GM23338 (cell line): ENCODE results near the gene IQCM. TPM values are rescaled to one million over a fixed set of nuclear protein-coding genes. Genes with fewer than 3 reads are reported as not detected.

Experiments
- ATAC-seq: fragments of 200-7000 bp; cut with Tn5 transposase; 3 replicates; pipeline ENCODE4 v1.9.1; 2020
- DNase-seq: peaks from one replicate; pipeline ENCODE4 v3.0.0-alpha.2; 2015; ENCODE audit warnings: low spot score
- H2AFZ ChIP-seq: fragments of 200-600 bp; sonication (generic); 2 replicates; pipeline ENCODE4 v1.8.0; 2016; ENCODE audit warnings: antibody characterized with exemption, mild to moderate bottlenecking, moderate library complexity
- H3F3A ChIP-seq: fragments of 200-600 bp; sonication (generic); replicated peaks from 2 replicates; pipeline ENCODE4 v1.8.0; 2017; ENCODE audit warnings: antibody characterized with exemption, mixed run types, low read depth
- H3K27ac ChIP-seq: fragments of 200-600 bp; sonication (generic); 2 replicates; pipeline ENCODE4 v1.6.1; 2016; ENCODE audit warnings: low read depth
- H3K27me3 ChIP-seq: fragments of 200-600 bp; sonication (generic); 2 replicates; pipeline ENCODE4 v1.8.0; 2016; ENCODE audit warnings: mild to moderate bottlenecking, mixed run types, moderate library complexity; ENCODE audit not compliant: insufficient read depth
- H3K36me3 ChIP-seq: fragments of 200-600 bp; sonication (generic); 2 replicates; pipeline ENCODE4 v1.8.0; 2016; ENCODE audit warnings: mild to moderate bottlenecking; ENCODE audit not compliant: insufficient read depth
- H3K4me1 ChIP-seq: fragments of 200-600 bp; sonication (generic); 2 replicates; pipeline ENCODE4 v1.8.0; 2016; ENCODE audit warnings: mild to moderate bottlenecking, moderate library complexity; ENCODE audit not compliant: insufficient read depth
- H3K4me2 ChIP-seq: fragments of 200-600 bp; sonication (generic); 2 replicates; pipeline ENCODE4 v1.7.1; 2017; ENCODE audit warnings: mixed run types
- H3K4me3 ChIP-seq: fragments of 200-600 bp; sonication (generic); 2 replicates; pipeline ENCODE4 v1.6.1; 2016; ENCODE audit warnings: mixed run types
- H3K79me2 ChIP-seq: fragments of 200-600 bp; sonication (generic); replicated peaks from 2 replicates; pipeline ENCODE4 v1.8.0; 2017; ENCODE audit warnings: mild to moderate bottlenecking; ENCODE audit not compliant: insufficient read depth
- H3K9me2 ChIP-seq: fragments of 200-600 bp; sonication (generic); 2 replicates; pipeline ENCODE4 v1.8.0; 2017; ENCODE audit not compliant: insufficient read depth
- H4K20me1 ChIP-seq: fragments of 200-600 bp; sonication (generic); replicated peaks from 2 replicates; pipeline ENCODE4 v1.8.0; 2017; ENCODE audit warnings: mild to moderate bottlenecking; ENCODE audit not compliant: insufficient read depth
- H3K27ac Mint-ChIP-seq: 2 replicates; pipeline ENCODE4 v1.8.0; 2020; ENCODE audit warnings: inconsistent platforms, mild to moderate bottlenecking, moderate library complexity, mixed read lengths
- H3K27me3 Mint-ChIP-seq: 3 replicates; pipeline ENCODE4 v1.8.0; 2022; ENCODE audit warnings: low read depth, mild to moderate bottlenecking, moderate library complexity, mixed read lengths, inconsistent platforms; ENCODE audit not compliant: insufficient read depth, poor library complexity
- H3K36me3 Mint-ChIP-seq: 3 replicates; pipeline ENCODE4 v1.8.0; 2021; ENCODE audit warnings: low read depth, mild to moderate bottlenecking, inconsistent platforms, moderate library complexity, mixed read lengths
- H3K4me1 Mint-ChIP-seq: 3 replicates; pipeline ENCODE4 v1.8.0; 2020; ENCODE audit warnings: mild to moderate bottlenecking, inconsistent platforms, mixed read lengths
- H3K4me3 Mint-ChIP-seq: 3 replicates; pipeline ENCODE4 v1.8.0; 2021; ENCODE audit warnings: moderate library complexity, mild to moderate bottlenecking, inconsistent platforms, mixed read lengths
- H3K9me3 Mint-ChIP-seq: 3 replicates; pipeline ENCODE4 v1.8.0; 2020; ENCODE audit warnings: moderate library complexity, mild to moderate bottlenecking, inconsistent platforms, mixed read lengths
- CTCF ChIP-seq, 2 experiments: fragments of 200-600 bp in 1 of 2; sonication (generic) in 1 of 2; conservative IDR thresholded peaks; 2 replicates each; pipeline versions ENCODE4 v1.5.1 to v1.6.1; 2016 to 2017; ENCODE audit warnings: antibody characterized with exemption in 2 of 2, low read depth in 2 of 2, mild to moderate bottlenecking in 2 of 2, moderate library complexity in 1 of 2
- ETS1 ChIP-seq: IDR thresholded peaks from 2 replicates; pipeline ENCODE4 v1.6.1; 2016; ENCODE audit warnings: antibody characterized with exemption
- EZH2phosphoT487 ChIP-seq: fragments of 200-600 bp; sonication (generic); IDR thresholded peaks from one replicate; pipeline ENCODE4 v1.8.1; 2018; ENCODE audit warnings: antibody characterized with exemption; ENCODE audit not compliant: unreplicated experiment
- NANOG ChIP-seq: IDR thresholded peaks from 2 replicates; pipeline ENCODE4 v1.6.1; 2016; ENCODE audit warnings: antibody characterized with exemption, borderline replicate concordance
- REST ChIP-seq: IDR thresholded peaks from one replicate; pipeline ENCODE4 v1.6.1; 2018; ENCODE audit warnings: antibody characterized with exemption; ENCODE audit not compliant: unreplicated experiment
- ZNF331 ChIP-seq: fragments of 250-450 bp; sonication (Bioruptor Pico); IDR thresholded peaks from 2 replicates; pipeline ENCODE4 v1.5.0; 2020; ENCODE audit warnings: low read depth, mild to moderate bottlenecking, moderate library complexity
- ZNF462 ChIP-seq: fragments of 250-450 bp; sonication (Bioruptor Pico); IDR thresholded peaks from 2 replicates; pipeline ENCODE4 v1.5.0; 2020; ENCODE audit warnings: mild to moderate bottlenecking, moderate library complexity
- polyA plus RNA-seq: library from polyadenylated mRNA; unstranded; fragments of >200 nt; fragmentation: Nextera tagmentation; extraction: Ambion mirVana; gene quantifications from 2 replicates; pipeline ENCODE4 v1.2.1, GENCODE V29; 2016
- total RNA-seq: library from RNA; depleted of rRNA; stranded (reverse); fragments of >200 nt; shearing (Covaris generic); gene quantifications from 2 replicates; pipeline ENCODE4 v1.2.3, GENCODE V29; 2014

Gene IQCM
- total and polyA plus RNA-seq, 2 experiments from 2014 or later = not detected

GRCh38 chr4:149788300-149788699 lies 27.3 kb downstream of the IQCM start:
- no peaks in the 10 kb centered on the region for H3K27me3 Mint-ChIP-seq
- no peaks in the 10 kb centered on the region for H3K9me3 Mint-ChIP-seq
- no peak for DNase-seq
- Histone ChIP-seq H3K79me2 (no peaks in the 10 kb centered on the region), H3F3A (no peaks in the 10 kb centered on the region), H3K4me3 (no peak overlapping the region), H3K36me3 (no peaks in the 10 kb centered on the region), H3K27ac (no peak overlapping the region), H3K4me2 (no peak overlapping the region), H3K9me2 (no peaks in the 10 kb centered on the region), H3K27me3 (no peaks in the 10 kb centered on the region), H4K20me1 (no peaks in the 10 kb centered on the region), H2AFZ (no peak overlapping the region), H3K4me1 (no peaks in the 10 kb centered on the region)
- peaks cover 4% of the 10 kb centered on the region; the same call in 2 of the 3 replicates for H3K4me1 Mint-ChIP-seq
- TF ChIP-seq NANOG = no peak
- no peak for TF ChIP-seq ETS1
- TF ChIP-seq REST = no peak
- no peak for TF ChIP-seq CTCF (conservative IDR thresholded peaks at IDR 0.05; ENCODE audit: low read depth in 2 of 2)
- TF ChIP-seq ZNF462 = no peak
- no peak for TF ChIP-seq ZNF331 (CRISPR knock-in tag)
- no peak for TF ChIP-seq EZH2phosphoT487
- no peak overlapping the region for H3K27ac Mint-ChIP-seq
- H3K36me3 Mint-ChIP-seq = no peaks in the 10 kb centered on the region
- ATAC-seq = no peak
- H3K4me3 Mint-ChIP-seq = no peak overlapping the region
